ENCODE measurements around the gene TTLL10.

Gene TTLL10

DNA sequence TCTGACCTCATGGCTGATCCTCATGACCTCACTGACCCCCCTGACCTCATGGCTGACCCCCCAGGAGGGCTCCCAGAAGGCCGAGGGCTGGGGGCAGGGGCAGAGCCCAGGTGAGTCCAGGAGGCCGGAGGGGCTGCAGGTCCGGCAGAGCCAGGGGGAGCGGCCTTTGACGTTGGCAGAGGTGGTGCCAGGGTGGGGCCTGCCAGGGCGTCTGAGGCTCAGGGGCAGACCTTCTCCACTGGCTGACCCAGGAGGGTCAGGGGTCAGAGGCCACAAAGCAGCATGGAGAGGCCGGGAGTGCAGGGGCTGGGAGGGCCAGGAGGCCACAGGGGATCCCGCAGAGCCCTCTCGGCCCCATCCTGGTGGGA lies 28.1 kb upstream of the TTLL10 start:
- in situ Hi-C loops (cut with HindIII; ENCODE audit: low sequenced_read_pairs): no loop called here
- no peak overlapping the region for H3K4me3 ChIP-seq (ENCODE audit: low read depth, low read length)
- TF ChIP-seq CTCF (IDR thresholded peaks at IDR 0.05; ENCODE audit: low read depth, low read length): no peak
- no peak for DNase-seq (ENCODE audit: low read depth, low spot score)

GRCh38 chr1:1146026-1146425 lies 27.7 kb upstream of the TTLL10 start:
- no peak for DNase-seq (ENCODE audit: low read depth, low spot score)
- no peak overlapping the region for H3K4me3 ChIP-seq (ENCODE audit: low read depth, low read length)
- TF ChIP-seq CTCF (IDR thresholded peaks at IDR 0.05; ENCODE audit: low read depth, low read length): no peak
- in situ Hi-C loops (cut with HindIII; ENCODE audit: low sequenced_read_pairs): no loop called here

- no peak for TF ChIP-seq CTCF (IDR thresholded peaks at IDR 0.05; ENCODE audit: low read depth, low read length)
- DNase-seq (ENCODE audit: low read depth, low spot score): no peak
- in situ Hi-C loops (cut with HindIII; ENCODE audit: low sequenced_read_pairs): no loop called here
- no peak overlapping the region for H3K4me3 ChIP-seq (ENCODE audit: low read depth, low read length)
These were observed 27.1 kb upstream of the TTLL10 start for GRCh38 chr1:1146596-1146995.

- in situ Hi-C loops (cut with HindIII; ENCODE audit: low sequenced_read_pairs): no loop called here
- no peak for DNase-seq (ENCODE audit: low read depth, low spot score)
These were observed 25.6 kb upstream of the TTLL10 start for GRCh38 chr1:1148061-1148460.

DNA sequence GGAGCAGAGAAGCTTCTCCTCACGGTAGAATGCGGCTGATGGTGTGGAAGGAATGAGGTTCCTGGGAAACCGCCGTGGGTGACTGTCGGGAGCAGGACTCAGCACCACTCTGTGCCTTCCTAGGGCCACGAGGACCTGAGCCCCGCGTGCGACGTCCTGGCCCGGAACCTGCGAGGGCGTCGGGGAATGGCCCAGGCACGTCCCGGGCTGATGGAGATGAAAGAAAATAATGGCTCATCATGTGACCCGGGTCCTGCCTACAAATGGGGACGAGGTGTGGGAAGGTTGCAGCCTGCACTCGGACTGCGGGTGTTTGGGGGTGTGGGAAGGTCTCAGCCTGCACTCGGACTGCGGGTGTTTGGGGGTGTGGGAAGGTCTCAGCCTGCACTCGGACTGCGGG lies 25.1 kb upstream of the TTLL10 start:
- in situ Hi-C loops (cut with HindIII; ENCODE audit: low sequenced_read_pairs): no loop called here
- DNase-seq (ENCODE audit: low read depth, low spot score): no peak
- H3K4me3 ChIP-seq (ENCODE audit: low read depth, low read length): no peak overlapping the region
- TF ChIP-seq CTCF (IDR thresholded peaks at IDR 0.05; ENCODE audit: low read depth, low read length): no peak

More at GRCh38 chr1:1148061-1148460, 25.6 kb upstream of the TTLL10 start:
- TF ChIP-seq CTCF (IDR thresholded peaks at IDR 0.05; ENCODE audit: low read depth, low read length): no peak
- H3K4me3 ChIP-seq (ENCODE audit: low read depth, low read length): no peak overlapping the region

DNA sequence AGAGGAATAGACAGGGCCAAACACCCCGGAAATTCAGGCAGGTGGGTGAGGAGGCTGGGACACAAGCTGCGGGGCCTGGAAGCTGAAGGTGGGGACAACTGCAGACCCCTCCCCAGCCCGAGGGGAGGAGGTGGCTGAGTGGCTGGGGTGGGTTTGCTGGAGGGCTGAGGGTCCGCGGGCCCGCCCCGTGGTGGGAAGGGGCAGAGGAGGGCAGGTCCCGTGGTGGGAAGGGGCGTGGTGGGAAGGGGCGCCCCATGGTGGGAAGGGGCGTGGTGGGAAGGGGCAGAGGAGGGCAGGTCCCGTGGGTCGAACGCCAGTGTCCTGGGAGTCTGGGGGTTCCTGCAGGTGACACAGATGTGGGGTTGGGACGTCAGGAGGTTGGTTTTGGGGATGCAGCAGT lies 24.3 kb upstream of the TTLL10 start:
- DNase-seq (ENCODE audit: low read depth, low spot score): no peak
- in situ Hi-C loops (cut with HindIII; ENCODE audit: low sequenced_read_pairs): no loop called here
- no peak overlapping the region for H3K4me3 ChIP-seq (ENCODE audit: low read depth, low read length)
- no peak for TF ChIP-seq CTCF (IDR thresholded peaks at IDR 0.05; ENCODE audit: low read depth, low read length)

DNA sequence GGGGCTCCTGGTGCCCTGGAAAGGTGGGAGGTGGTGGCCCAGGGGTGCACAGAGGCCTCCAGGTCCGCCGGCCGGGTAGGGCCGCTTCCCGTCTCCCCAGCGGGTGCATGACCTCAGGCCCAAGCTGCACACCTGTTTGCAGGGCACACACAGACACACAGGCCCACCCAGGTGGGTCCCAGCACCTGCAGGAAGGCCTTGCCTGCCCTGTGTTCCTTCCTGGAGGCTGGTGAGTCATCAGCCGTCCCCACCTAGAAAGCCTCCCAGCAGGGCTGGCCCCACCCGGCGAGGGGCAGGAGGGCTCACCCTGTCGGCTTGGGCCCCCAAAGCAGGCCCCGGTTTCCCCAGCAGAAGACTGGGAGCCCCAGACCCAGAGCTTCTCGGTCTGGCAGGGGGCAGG lies 23.6 kb upstream of the TTLL10 start:
- in situ Hi-C loops (cut with HindIII; ENCODE audit: low sequenced_read_pairs): no loop called here
- DNase-seq (ENCODE audit: low read depth, low spot score): no peak
- TF ChIP-seq CTCF (IDR thresholded peaks at IDR 0.05; ENCODE audit: low read depth, low read length): no peak
- H3K4me3 ChIP-seq (ENCODE audit: low read depth, low read length): no peak overlapping the region
